Breast epithelium (tissue), 3 donors: Measurements from ENCODE around the gene DNAJB8.

Experiments
- POLR2AphosphoS5 ChIP-seq, 3 donors: sonication (generic); formaldehyde crosslinking; IDR thresholded peaks; one replicate each; pipeline ENCODE4 v1.6.1; 2017; ENCODE audit warnings: antibody characterized with exemption in 3 of 3
- TF ChIP-seq, protein P1 (sequence below), 3 donors: fragments of 450-650 bp; IDR thresholded peaks; one replicate each; pipeline ENCODE4 v1.5.1; 2016 to 2017; ENCODE audit warnings: antibody characterized with exemption in 3 of 3, mild to moderate bottlenecking in 3 of 3, moderate library complexity in 3 of 3

DNA sequence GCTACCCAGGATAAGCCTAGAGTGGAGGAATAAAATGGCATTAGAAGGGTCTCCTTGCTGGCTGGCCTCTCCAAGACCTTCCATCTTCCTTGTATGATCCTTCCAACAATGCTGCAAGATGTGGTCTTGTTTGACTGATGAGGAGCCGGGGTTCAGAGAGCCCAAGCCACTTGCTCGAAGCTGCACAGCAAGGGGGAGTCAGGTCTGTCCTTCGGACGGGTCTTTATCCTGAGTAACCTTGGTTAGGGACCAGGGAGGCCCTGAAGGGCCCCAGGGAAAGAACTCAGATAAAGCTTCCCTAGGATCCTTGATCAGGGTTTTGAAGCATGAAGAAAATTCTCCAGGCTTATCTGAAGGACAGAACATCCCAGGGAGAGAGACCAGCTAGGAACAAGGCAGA lies 7.0 kb upstream of the DNAJB8 start:
- no peak for TF ChIP-seq POLR2AphosphoS5 (IDR thresholded peaks at IDR 0.05)
- TF ChIP-seq, protein P1, sequence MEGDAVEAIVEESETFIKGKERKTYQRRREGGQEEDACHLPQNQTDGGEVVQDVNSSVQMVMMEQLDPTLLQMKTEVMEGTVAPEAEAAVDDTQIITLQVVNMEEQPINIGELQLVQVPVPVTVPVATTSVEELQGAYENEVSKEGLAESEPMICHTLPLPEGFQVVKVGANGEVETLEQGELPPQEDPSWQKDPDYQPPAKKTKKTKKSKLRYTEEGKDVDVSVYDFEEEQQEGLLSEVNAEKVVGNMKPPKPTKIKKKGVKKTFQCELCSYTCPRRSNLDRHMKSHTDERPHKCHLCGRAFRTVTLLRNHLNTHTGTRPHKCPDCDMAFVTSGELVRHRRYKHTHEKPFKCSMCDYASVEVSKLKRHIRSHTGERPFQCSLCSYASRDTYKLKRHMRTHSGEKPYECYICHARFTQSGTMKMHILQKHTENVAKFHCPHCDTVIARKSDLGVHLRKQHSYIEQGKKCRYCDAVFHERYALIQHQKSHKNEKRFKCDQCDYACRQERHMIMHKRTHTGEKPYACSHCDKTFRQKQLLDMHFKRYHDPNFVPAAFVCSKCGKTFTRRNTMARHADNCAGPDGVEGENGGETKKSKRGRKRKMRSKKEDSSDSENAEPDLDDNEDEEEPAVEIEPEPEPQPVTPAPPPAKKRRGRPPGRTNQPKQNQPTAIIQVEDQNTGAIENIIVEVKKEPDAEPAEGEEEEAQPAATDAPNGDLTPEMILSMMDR (IDR thresholded peaks at IDR 0.05): no peak
